GM18505 (cell line): ENCODE data around the gene PPM1E.
"Not testable (repeated sequence)": the region's sequence is repeated elsewhere in the genome, so short reads cannot be mapped to it uniquely, and the experiment has no call there.

Experiments used
- ATAC-seq: cut with Tn5 transposase; IDR thresholded peaks from one replicate; pipeline ENCODE4 v1.9.1; 2021; ENCODE audit not compliant: unreplicated experiment
- POLR2A ChIP-seq: IDR thresholded peaks from 4 replicates; pipeline ENCODE4 v1.6.1; 2011; ENCODE audit warnings: borderline replicate concordance; ENCODE audit not compliant: insufficient read depth, insufficient read length; ENCODE audit errors: extremely low read depth

PPM1E gene

GRCh38 chr17:58756246-58757161, 850 bp downstream of the PPM1E start:
- TF ChIP-seq POLR2A = no peak
- ATAC-seq = no peak

- no peak for ATAC-seq
- no peak for TF ChIP-seq POLR2A
Measured at GRCh38 chr17:58757162-58757613, 1.5 kb downstream of the PPM1E start.

GRCh38 chr17:58758890-58759289, 3.2 kb downstream of the PPM1E start:
- ATAC-seq = no peak
- TF ChIP-seq POLR2A = no peak

- no peak for ATAC-seq
- TF ChIP-seq POLR2A = no peak
Measured at GRCh38 chr17:58759522-58759921, 3.9 kb downstream of the PPM1E start.

- no peak for TF ChIP-seq POLR2A
- no peak for ATAC-seq
Measured at GRCh38 chr17:58760248-58760647, 4.6 kb downstream of the PPM1E start.

GRCh38 chr17:58763263-58763662, 7.6 kb downstream of the PPM1E start:
- no peak for ATAC-seq
- no peak for TF ChIP-seq POLR2A

GRCh38 chr17:58764373-58764772, 8.7 kb downstream of the PPM1E start:
- no peak for ATAC-seq
- no peak for TF ChIP-seq POLR2A

GRCh38 chr17:58778482-58778881, 22.8 kb downstream of the PPM1E start:
- not testable (repeated sequence) for ATAC-seq

- no peak for TF ChIP-seq POLR2A
- no peak for ATAC-seq
Measured at GRCh38 chr17:58779446-58779845, 23.8 kb downstream of the PPM1E start.

GRCh38 chr17:58783380-58783779, 27.7 kb downstream of the PPM1E start:
- TF ChIP-seq POLR2A = no peak
- ATAC-seq = no peak

- ATAC-seq = no peak
Measured at GRCh38 chr17:58785097-58785496, 29.4 kb downstream of the PPM1E start.

GRCh38 chr17:58786586-58787295, 31.1 kb downstream of the PPM1E start:
- ATAC-seq = no peak
- TF ChIP-seq POLR2A = no peak

More at GRCh38 chr17:58785097-58785496, 29.4 kb downstream of the PPM1E start:
- no peak for TF ChIP-seq POLR2A

GRCh38 chr17:58788199-58788598, 32.5 kb downstream of the PPM1E start:
- no peak for TF ChIP-seq POLR2A
- no peak for ATAC-seq

- ATAC-seq = no peak
- TF ChIP-seq POLR2A = no peak
Measured at GRCh38 chr17:58789160-58789559, 33.5 kb downstream of the PPM1E start.
